Measurements from ENCODE around the gene JAK3.

Gene JAK3

GRCh38 chr19:17784201-17785008 lies 63.4 kb downstream of the JAK3 start:
- TF ChIP-seq TEAD4 (IDR thresholded peaks at IDR 0.05) (no peak), RAD21 (IDR thresholded peaks at IDR 0.05; ENCODE audit: low read depth) (peak; percentile 73)

GRCh38 chr19:17780781-17781180 lies 67.0 kb downstream of the JAK3 start:
- TF ChIP-seq EGR1 (IDR thresholded peaks at IDR 0.05) (no peak), TEAD4 (IDR thresholded peaks at IDR 0.05) (no peak)

- peak; percentile 4; the same call in 1 of the 2 replicates for TF ChIP-seq TCF12 (IDR thresholded peaks at IDR 0.05; ENCODE audit: low read depth)
- TF ChIP-seq USF1 (IDR thresholded peaks at IDR 0.05): peak; percentile 58
- TF ChIP-seq MAX (IDR thresholded peaks at IDR 0.05): peak; percentile 27; the same call in 1 of the 2 replicates
- TF ChIP-seq YY1 (IDR thresholded peaks at IDR 0.05; ENCODE audit: low read depth): no peak
Observed at GRCh38 chr19:17778968-17779929, 68.5 kb downstream of the JAK3 start.

- TF ChIP-seq EGR1 (IDR thresholded peaks at IDR 0.05): peak; percentile 40; the same call in 1 of the 2 replicates
- TF ChIP-seq MAX (IDR thresholded peaks at IDR 0.05): peak; percentile 89
- peak; percentile 59 for TF ChIP-seq TEAD4 (IDR thresholded peaks at IDR 0.05)
- no peak for TF ChIP-seq RAD21 (IDR thresholded peaks at IDR 0.05; ENCODE audit: low read depth)
- peak; percentile 63 for TF ChIP-seq ZBTB7A (IDR thresholded peaks at IDR 0.05; ENCODE audit: low read depth)
- TF ChIP-seq YY1 (IDR thresholded peaks at IDR 0.05; ENCODE audit: low read depth): peak; percentile 69; the same call in 1 of the 2 replicates
- TF ChIP-seq TCF12 (IDR thresholded peaks at IDR 0.05; ENCODE audit: low read depth): peak; percentile 23; the same call in 1 of the 2 replicates
- 0 out of 2 replicates have a peak, but pooled peaks have one; percentile 42 for TF ChIP-seq EP300 (IDR thresholded peaks at IDR 0.05; ENCODE audit: borderline replicate concordance)
- no peak for TF ChIP-seq REST (IDR thresholded peaks at IDR 0.05; ENCODE audit: low read depth)
- no peak for TF ChIP-seq FOXM1 (IDR thresholded peaks at IDR 0.05; ENCODE audit: borderline replicate concordance, low read depth)
- no peak for TF ChIP-seq NFIC (IDR thresholded peaks at IDR 0.05)
- TF ChIP-seq TAF1 (IDR thresholded peaks at IDR 0.05; ENCODE audit: low read depth): no peak
- no peak for TF ChIP-seq CEBPB (IDR thresholded peaks at IDR 0.05)
Observed at GRCh38 chr19:17778251-17778967, 69.4 kb downstream of the JAK3 start.

GRCh38 chr19:17775991-17776803 lies 71.6 kb downstream of the JAK3 start:
- no peak for TF ChIP-seq TCF12 (IDR thresholded peaks at IDR 0.05; ENCODE audit: low read depth)
- no peak for TF ChIP-seq RAD21 (IDR thresholded peaks at IDR 0.05; ENCODE audit: low read depth)
- no peak for TF ChIP-seq CREB1 (IDR thresholded peaks at IDR 0.05; ENCODE audit: low read depth)
- no peak for TF ChIP-seq EGR1 (IDR thresholded peaks at IDR 0.05)
- TF ChIP-seq REST (IDR thresholded peaks at IDR 0.05; ENCODE audit: low read depth): no peak
